GM10847 (cell line): Measurements from ENCODE around the gene LENEP.

ENCODE experiments used
- POLR2A ChIP-seq: IDR thresholded peaks from 2 replicates; pipeline ENCODE4 v1.6.1; 2011; ENCODE audit not compliant: insufficient read length; ENCODE audit errors: extremely low read depth

LENEP gene

GRCh38 chr1:154956544-154956941 is 36.8 kb upstream of the LENEP start:
- TF ChIP-seq POLR2A = no peak

- no peak for TF ChIP-seq POLR2A
Measured at GRCh38 chr1:154957091-154957657, 36.2 kb upstream of the LENEP start.

GRCh38 chr1:154958036-154958435 is 35.4 kb upstream of the LENEP start:
- no peak for TF ChIP-seq POLR2A

- TF ChIP-seq POLR2A = no peak
Measured at GRCh38 chr1:154958681-154959425, 34.5 kb upstream of the LENEP start.

GRCh38 chr1:154959426-154959780 is 34.0 kb upstream of the LENEP start:
- TF ChIP-seq POLR2A = no peak

- TF ChIP-seq POLR2A = no peak
Measured at GRCh38 chr1:154960446-154961136, 32.8 kb upstream of the LENEP start.

- peak; percentile 88 for TF ChIP-seq POLR2A
Measured at GRCh38 chr1:154961207-154962155, 31.9 kb upstream of the LENEP start, which contains the start of gene PYGO2. Gene PYGO2, minus strand, starts transcription at chr1:154961782. Its CDS starts 206 bp downstream, at chr1:154961576.

- no peak for TF ChIP-seq POLR2A
Measured at GRCh38 chr1:154962156-154962749, 31.1 kb upstream of the LENEP start.

- no peak for TF ChIP-seq POLR2A
Measured at GRCh38 chr1:154962795-154963330, 30.5 kb upstream of the LENEP start.

GRCh38 chr1:154963643-154964042 is 29.7 kb upstream of the LENEP start:
- TF ChIP-seq POLR2A = no peak

- no peak for TF ChIP-seq POLR2A
Measured at GRCh38 chr1:154964359-154964758, 29.0 kb upstream of the LENEP start.

GRCh38 chr1:154966111-154966510 is 27.3 kb upstream of the LENEP start:
- TF ChIP-seq POLR2A = no peak

- TF ChIP-seq POLR2A = no peak
Measured at GRCh38 chr1:154967331-154967950, 25.9 kb upstream of the LENEP start.

GRCh38 chr1:154968731-154969130 is 24.7 kb upstream of the LENEP start:
- TF ChIP-seq POLR2A = no peak
